Cardiac fibroblast (primary cell): Measurements from ENCODE around the gene NLGN1.

ENCODE experiments used
- DNase-seq, 2 donors: peaks; one replicate each; pipeline versions ENCODE4 v3.0.0 to v3.0.0-alpha.2; 2010; ENCODE audit warnings: low read depth in 2 of 2
- H3K4me3 ChIP-seq, 2 donors: replicated peaks in 1 of 2; 1 replicate in 1 of 2; 2 replicates in 1 of 2; pipeline ENCODE4 v1.5.1; 2011; ENCODE audit warnings: low read depth in 2 of 2, low read length in 2 of 2, mild to moderate bottlenecking in 2 of 2, moderate library complexity in 1 of 2
- CTCF ChIP-seq: IDR thresholded peaks from one replicate; pipeline ENCODE4 v1.5.1; 2011; ENCODE audit warnings: low read depth, mild to moderate bottlenecking, low read length, inconsistent platforms

Gene NLGN1

GRCh38 chr3:173796405-173796804 is 398.9 kb downstream of the NLGN1 start:
- no peak for TF ChIP-seq CTCF
- DNase-seq = no peak
- H3K4me3 ChIP-seq = no peak overlapping the region

GRCh38 chr3:173796890-173797289 is 399.3 kb downstream of the NLGN1 start:
- no peak for DNase-seq
- no peak overlapping the region for H3K4me3 ChIP-seq
- no peak for TF ChIP-seq CTCF

GRCh38 chr3:173799060-173799816 is 401.7 kb downstream of the NLGN1 start:
- no peak overlapping the region for H3K4me3 ChIP-seq
- TF ChIP-seq CTCF = no peak
- DNase-seq = peak in 1 of 2 donors; percentile 6

GRCh38 chr3:173800154-173800553 is 402.6 kb downstream of the NLGN1 start:
- no peak overlapping the region for H3K4me3 ChIP-seq
- no peak for DNase-seq
- TF ChIP-seq CTCF = no peak

GRCh38 chr3:173814809-173815208 is 417.3 kb downstream of the NLGN1 start:
- no peak for DNase-seq
- TF ChIP-seq CTCF = no peak
- no peak overlapping the region for H3K4me3 ChIP-seq

- no peak for DNase-seq
- TF ChIP-seq CTCF = no peak
- H3K4me3 ChIP-seq = no peak overlapping the region
These were observed 421.8 kb downstream of the NLGN1 start for GRCh38 chr3:173819368-173819767.
